Tibial nerve (tissue), 3 donors: ENCODE data around the gene GDF15.

Experiments used
- CTCF ChIP-seq, 5 experiments: fragments of 200-600 bp in 3 of 5; fragments of 450-650 bp in 2 of 5; sonication (generic) in 3 of 5; IDR thresholded peaks; one replicate each; pipeline ENCODE4 v1.5.1; 2016 to 2019; ENCODE audit warnings: antibody characterized with exemption in 5 of 5, mild to moderate bottlenecking in 3 of 5, moderate library complexity in 2 of 5
- POLR2A ChIP-seq, 2 donors: fragments of 450-650 bp; IDR thresholded peaks; one replicate each; pipeline ENCODE4 v1.6.1; 2017; ENCODE audit warnings: antibody characterized with exemption in 2 of 2, mild to moderate bottlenecking in 2 of 2, moderate library complexity in 2 of 2

GRCh38 chr19:18422530-18423191 is 36.7 kb downstream of the GDF15 start:
- TF ChIP-seq CTCF (IDR thresholded peaks at IDR 0.05) (no peak), POLR2A (IDR thresholded peaks at IDR 0.05) (no peak)
